Uterus (tissue), 4 donors: ENCODE results near the gene FXN. TPM values are rescaled to one million over a fixed set of nuclear protein-coding genes. Genes with fewer than 3 reads are reported as not detected.

Source experiments
- DNase-seq, 2 donors: peaks; one replicate each; pipeline ENCODE4 v3.0.0-alpha.2; 2019 to 2020
- H3K27ac ChIP-seq, 2 donors: fragments of 200-600 bp; sonication (generic); 1 replicate in 1 of 2; 2 replicates in 1 of 2; pipeline ENCODE4 v1.5.1; 2016 to 2018
- H3K27me3 ChIP-seq, 2 donors: fragments of 200-600 bp; sonication (generic); one replicate each; pipeline ENCODE4 v1.5.1; 2018 to 2019; ENCODE audit warnings: control low read depth in 1 of 2
- H3K36me3 ChIP-seq, 2 donors: fragments of 200-600 bp; sonication (generic); one replicate each; pipeline ENCODE4 v1.5.1; 2019; ENCODE audit warnings: control low read depth in 1 of 2
- H3K4me1 ChIP-seq, 2 donors: fragments of 200-600 bp; sonication (generic); one replicate each; pipeline ENCODE4 v1.5.1; 2018 to 2019; ENCODE audit warnings: control low read depth in 1 of 2
- H3K4me3 ChIP-seq, 2 donors: fragments of 200-600 bp; sonication (generic); 1 replicate in 1 of 2; 2 replicates in 1 of 2; pipeline ENCODE4 v1.5.1; 2018 to 2019; ENCODE audit warnings: mild to moderate bottlenecking in 1 of 2
- H3K9me3 ChIP-seq, 2 donors: fragments of 200-600 bp; sonication (generic); one replicate each; pipeline ENCODE4 v1.5.1; 2019; ENCODE audit warnings: control low read depth in 1 of 2
- CTCF ChIP-seq, 4 experiments: fragments of 200-600 bp in 2 of 4; fragments of 450-650 bp in 2 of 4; sonication (generic) in 2 of 4; IDR thresholded peaks; one replicate each; pipeline ENCODE4 v1.5.1; 2016 to 2019; ENCODE audit warnings: antibody characterized with exemption in 4 of 4, mild to moderate bottlenecking in 2 of 4, moderate library complexity in 1 of 4
- POLR2A ChIP-seq, 2 donors: fragments of 450-650 bp; IDR thresholded peaks; one replicate each; pipeline ENCODE4 v1.6.1; 2016; ENCODE audit warnings: antibody characterized with exemption in 2 of 2, mild to moderate bottlenecking in 1 of 2, moderate library complexity in 1 of 2
- intact Hi-C: fragments of 100-400 bp; cut with DNase I; formaldehyde crosslinking; loops from one replicate; pipeline ENCODE4 v1.15.1; 2023; ENCODE audit warnings: low total_unique reads
- total RNA-seq, 4 donors: library from RNA; depleted of rRNA in 3 of 4; stranded (reverse); fragments of >200 nt in 3 of 4; gene quantifications; one replicate each; pipeline versions ENCODE4 v1.1.0 to v1.2.4, GENCODE V29; 2014 to 2023
- donor health status: DM: yes; HTN: yes; CAD: no.

The FXN gene
- total RNA-seq, 4 donors from 2014 or later = 5.9 to 20.3 (median 18.5) TPM

GRCh38 chr9:69079186-69079585 is 43.6 kb downstream of the FXN start:
- Histone ChIP-seq H3K9me3 (no peaks in the 10 kb centered on the region), H3K27me3 (no peaks in the 10 kb centered on the region), H3K4me1 (no peaks in the 10 kb centered on the region), H3K36me3 (no peaks in the 10 kb centered on the region), H3K27ac (no peak overlapping the region), H3K4me3 (no peak overlapping the region)
- TF ChIP-seq POLR2A (IDR thresholded peaks at IDR 0.05) (no peak), CTCF (IDR thresholded peaks at IDR 0.05) (no peak)
- intact Hi-C loops = no loop called here
- DNase-seq = no peak

GRCh38 chr9:69081261-69081660 is 45.7 kb downstream of the FXN start:
- H3K9me3 ChIP-seq = no peaks in the 10 kb centered on the region
- H3K36me3 ChIP-seq = no peaks in the 10 kb centered on the region
- H3K27ac ChIP-seq = no peak overlapping the region
- no peaks in the 10 kb centered on the region for H3K27me3 ChIP-seq
- no peaks in the 10 kb centered on the region for H3K4me1 ChIP-seq
- DNase-seq = no peak
- TF ChIP-seq CTCF (IDR thresholded peaks at IDR 0.05) (no peak), POLR2A (IDR thresholded peaks at IDR 0.05) (no peak)
- intact Hi-C loops = no loop called here
- H3K4me3 ChIP-seq = no peak overlapping the region

- no peaks in the 10 kb centered on the region for H3K36me3 ChIP-seq
- H3K4me1 ChIP-seq = no peaks in the 10 kb centered on the region
- H3K27ac ChIP-seq = no peak overlapping the region
- no peak overlapping the region for H3K4me3 ChIP-seq
- DNase-seq = no peak
- H3K27me3 ChIP-seq = no peaks in the 10 kb centered on the region
- H3K9me3 ChIP-seq = no peaks in the 10 kb centered on the region
- intact Hi-C loops = no loop called here
- TF ChIP-seq POLR2A (IDR thresholded peaks at IDR 0.05) = no peak
- TF ChIP-seq CTCF (IDR thresholded peaks at IDR 0.05) = no peak
Measured at GRCh38 chr9:69083321-69083720, 47.8 kb downstream of the FXN start.

GRCh38 chr9:69085569-69086283 is 50.2 kb downstream of the FXN start:
- intact Hi-C loops = no loop called here
- no peaks in the 10 kb centered on the region for H3K4me1 ChIP-seq
- H3K36me3 ChIP-seq = no peaks in the 10 kb centered on the region

More at GRCh38 chr9:69085569-69086283, 50.2 kb downstream of the FXN start:
- TF ChIP-seq CTCF (IDR thresholded peaks at IDR 0.05) (no peak), POLR2A (IDR thresholded peaks at IDR 0.05) (no peak)
- Histone ChIP-seq H3K9me3 (no peaks in the 10 kb centered on the region), H3K4me3 (no peak overlapping the region), H3K27ac (no peak overlapping the region), H3K27me3 (no peaks in the 10 kb centered on the region)
- DNase-seq = no peak
